ENCODE results near the gene CXCL3.
"Not testable (repeated sequence)": the region's sequence is repeated elsewhere in the genome, so short reads cannot be mapped to it uniquely, and the experiment has no call there.

Gene CXCL3

GRCh38 chr4:74081035-74081434 is 42.5 kb upstream of the CXCL3 start:
- CTCF ChIA-PET: no interaction called here
- POLR2A ChIA-PET: no interaction called here
- TF ChIP-seq TARDBP (IDR thresholded peaks at IDR 0.05) (no peak), SP1 (IDR thresholded peaks at IDR 0.05) (no peak), ELF4 (IDR thresholded peaks at IDR 0.05) (no peak), FOXK2 (IDR thresholded peaks at IDR 0.05) (no peak), BHLHE40 (IDR thresholded peaks at IDR 0.05; ENCODE audit: borderline replicate concordance) (no peak), ARNT (IDR thresholded peaks at IDR 0.05) (no peak), ZNF384 (IDR thresholded peaks at IDR 0.05) (no peak), L3MBTL2 (conservative IDR thresholded peaks at IDR 0.05) (no peak), LEF1 (IDR thresholded peaks at IDR 0.05; ENCODE audit: borderline replicate concordance) (no peak), NFRKB (IDR thresholded peaks at IDR 0.05) (no peak), SUZ12 (IDR thresholded peaks at IDR 0.05) (no peak), HDGF (IDR thresholded peaks at IDR 0.05; ENCODE audit: borderline replicate concordance) (no peak), FOXM1 (IDR thresholded peaks at IDR 0.05; ENCODE audit: borderline replicate concordance) (no peak), FOXA1 (IDR thresholded peaks at IDR 0.05) (no peak)
- TF ChIP-seq, protein P1, sequence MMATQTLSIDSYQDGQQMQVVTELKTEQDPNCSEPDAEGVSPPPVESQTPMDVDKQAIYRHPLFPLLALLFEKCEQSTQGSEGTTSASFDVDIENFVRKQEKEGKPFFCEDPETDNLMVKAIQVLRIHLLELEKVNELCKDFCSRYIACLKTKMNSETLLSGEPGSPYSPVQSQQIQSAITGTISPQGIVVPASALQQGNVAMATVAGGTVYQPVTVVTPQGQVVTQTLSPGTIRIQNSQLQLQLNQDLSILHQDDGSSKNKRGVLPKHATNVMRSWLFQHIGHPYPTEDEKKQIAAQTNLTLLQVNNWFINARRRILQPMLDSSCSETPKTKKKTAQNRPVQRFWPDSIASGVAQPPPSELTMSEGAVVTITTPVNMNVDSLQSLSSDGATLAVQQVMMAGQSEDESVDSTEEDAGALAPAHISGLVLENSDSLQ (IDR thresholded peaks at IDR 0.05): no peak
- DNase-seq (ENCODE audit: extremely low spot score): no peak

GRCh38 chr4:74080351-74080750 is 41.9 kb upstream of the CXCL3 start:
- POLR2A ChIA-PET; DNase-seq (ENCODE audit: extremely low spot score); CTCF ChIA-PET: not testable (repeated sequence)

DNA sequence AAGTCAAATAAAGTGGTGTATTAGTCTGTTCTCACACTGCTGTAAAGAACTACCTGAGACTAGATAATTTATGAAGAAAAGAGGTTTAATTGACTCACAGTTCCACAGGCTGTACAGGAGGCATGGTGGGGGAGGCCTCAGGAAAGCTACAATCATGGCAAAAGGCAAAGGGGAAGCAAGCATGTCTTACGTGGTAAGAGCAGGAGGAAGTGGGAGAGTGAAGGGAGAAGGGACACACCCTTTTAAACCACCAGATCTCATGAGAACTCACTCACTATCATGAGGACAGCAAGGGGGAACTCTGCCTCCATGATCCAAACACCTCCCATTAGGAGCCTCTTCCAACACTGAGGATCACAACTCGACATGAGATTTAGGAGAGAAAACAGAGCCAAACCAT is 40.5 kb upstream of the CXCL3 start:
- DNase-seq (ENCODE audit: extremely low spot score); CTCF ChIA-PET: not testable (repeated sequence)

GRCh38 chr4:74073358-74073757 is 34.9 kb upstream of the CXCL3 start:
- ChIA-PET CTCF (no interaction called here), POLR2A (no interaction called here)
- DNase-seq (ENCODE audit: extremely low spot score): no peak
- TF ChIP-seq NFRKB (IDR thresholded peaks at IDR 0.05) (no peak), FOXA1 (IDR thresholded peaks at IDR 0.05) (no peak), ZNF384 (IDR thresholded peaks at IDR 0.05) (no peak), SUZ12 (IDR thresholded peaks at IDR 0.05) (no peak), ARNT (IDR thresholded peaks at IDR 0.05) (no peak), L3MBTL2 (conservative IDR thresholded peaks at IDR 0.05) (no peak), SP1 (IDR thresholded peaks at IDR 0.05) (no peak), HDGF (IDR thresholded peaks at IDR 0.05; ENCODE audit: borderline replicate concordance) (no peak), FOXM1 (IDR thresholded peaks at IDR 0.05; ENCODE audit: borderline replicate concordance) (no peak), LEF1 (IDR thresholded peaks at IDR 0.05; ENCODE audit: borderline replicate concordance) (no peak), ELF4 (IDR thresholded peaks at IDR 0.05) (no peak), FOXK2 (IDR thresholded peaks at IDR 0.05) (no peak)
- TF ChIP-seq, protein P1 (IDR thresholded peaks at IDR 0.05): no peak

More for the DNA sequence above, 40.5 kb upstream of the CXCL3 start:
- POLR2A ChIA-PET: not testable (repeated sequence)

GRCh38 chr4:74072739-74073138 is 34.2 kb upstream of the CXCL3 start:
- TF ChIP-seq SUZ12 (IDR thresholded peaks at IDR 0.05) (no peak), BHLHE40 (IDR thresholded peaks at IDR 0.05; ENCODE audit: borderline replicate concordance) (no peak)
- TF ChIP-seq, protein P1 (IDR thresholded peaks at IDR 0.05): 0 out of 2 replicates have a peak, but pooled peaks have one; percentile 12
- POLR2A ChIA-PET: no interaction called here
- no peak for DNase-seq (ENCODE audit: extremely low spot score)
- CTCF ChIA-PET: no interaction called here

DNA sequence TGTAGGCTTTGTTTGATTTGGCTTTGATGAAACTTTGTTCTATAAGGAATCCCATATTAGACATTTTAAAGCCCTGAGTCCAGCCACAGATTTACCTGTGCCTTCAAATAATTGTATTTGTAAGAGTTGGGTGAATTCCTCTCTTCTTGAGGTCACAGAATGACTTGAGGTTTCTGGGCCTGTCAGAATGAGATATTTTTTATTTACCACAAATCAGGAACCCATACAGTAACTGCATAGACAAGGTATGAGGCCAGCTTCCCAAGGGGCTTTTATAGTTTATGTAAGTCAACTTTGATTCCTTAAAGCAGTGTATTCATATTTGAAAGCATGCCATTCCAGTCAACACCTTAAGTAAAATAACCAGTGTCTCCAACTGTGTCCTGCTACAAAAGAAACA is 29.1 kb upstream of the CXCL3 start:
- POLR2A ChIA-PET: no interaction called here
- DNase-seq (ENCODE audit: extremely low spot score): no peak
- TF ChIP-seq L3MBTL2 (conservative IDR thresholded peaks at IDR 0.05) (no peak), SUZ12 (IDR thresholded peaks at IDR 0.05) (no peak), ARNT (IDR thresholded peaks at IDR 0.05) (no peak), LEF1 (IDR thresholded peaks at IDR 0.05; ENCODE audit: borderline replicate concordance) (no peak), SP1 (IDR thresholded peaks at IDR 0.05) (no peak), FOXK2 (IDR thresholded peaks at IDR 0.05) (no peak), BHLHE40 (IDR thresholded peaks at IDR 0.05; ENCODE audit: borderline replicate concordance) (no peak), HDGF (IDR thresholded peaks at IDR 0.05; ENCODE audit: borderline replicate concordance) (no peak), TARDBP (IDR thresholded peaks at IDR 0.05) (no peak), ZNF384 (IDR thresholded peaks at IDR 0.05) (no peak), NFRKB (IDR thresholded peaks at IDR 0.05) (no peak), FOXM1 (IDR thresholded peaks at IDR 0.05; ENCODE audit: borderline replicate concordance) (no peak), FOXA1 (IDR thresholded peaks at IDR 0.05) (no peak), CTBP1 (IDR thresholded peaks at IDR 0.05; ENCODE audit: borderline replicate concordance) (no peak), ELF4 (IDR thresholded peaks at IDR 0.05) (no peak)
- TF ChIP-seq, protein P1 (IDR thresholded peaks at IDR 0.05): no peak
- CTCF ChIA-PET: no interaction called here

- ChIA-PET CTCF (no interaction called here), POLR2A (no interaction called here)
- no peak for DNase-seq (ENCODE audit: extremely low spot score)
- no peak for TF ChIP-seq ELF4 (IDR thresholded peaks at IDR 0.05)
- no peak for TF ChIP-seq HDGF (IDR thresholded peaks at IDR 0.05; ENCODE audit: borderline replicate concordance)
- TF ChIP-seq SUZ12 (IDR thresholded peaks at IDR 0.05): no peak
- TF ChIP-seq L3MBTL2 (conservative IDR thresholded peaks at IDR 0.05): no peak
- no peak for TF ChIP-seq TARDBP (IDR thresholded peaks at IDR 0.05)
- no peak for TF ChIP-seq NFRKB (IDR thresholded peaks at IDR 0.05)
- no peak for TF ChIP-seq FOXK2 (IDR thresholded peaks at IDR 0.05)
- TF ChIP-seq BHLHE40 (IDR thresholded peaks at IDR 0.05; ENCODE audit: borderline replicate concordance): no peak
- no peak for TF ChIP-seq ZNF384 (IDR thresholded peaks at IDR 0.05)
- no peak for TF ChIP-seq ARNT (IDR thresholded peaks at IDR 0.05)
Observed at GRCh38 chr4:74066232-74066631, 27.7 kb upstream of the CXCL3 start.

All from HEK293T (cell line).